ENCODE measurements around the gene LPCAT1.
"Not testable (repeated sequence)": the region's sequence is repeated elsewhere in the genome, so short reads cannot be mapped to it uniquely, and the experiment has no call there.

The LPCAT1 gene

DNA sequence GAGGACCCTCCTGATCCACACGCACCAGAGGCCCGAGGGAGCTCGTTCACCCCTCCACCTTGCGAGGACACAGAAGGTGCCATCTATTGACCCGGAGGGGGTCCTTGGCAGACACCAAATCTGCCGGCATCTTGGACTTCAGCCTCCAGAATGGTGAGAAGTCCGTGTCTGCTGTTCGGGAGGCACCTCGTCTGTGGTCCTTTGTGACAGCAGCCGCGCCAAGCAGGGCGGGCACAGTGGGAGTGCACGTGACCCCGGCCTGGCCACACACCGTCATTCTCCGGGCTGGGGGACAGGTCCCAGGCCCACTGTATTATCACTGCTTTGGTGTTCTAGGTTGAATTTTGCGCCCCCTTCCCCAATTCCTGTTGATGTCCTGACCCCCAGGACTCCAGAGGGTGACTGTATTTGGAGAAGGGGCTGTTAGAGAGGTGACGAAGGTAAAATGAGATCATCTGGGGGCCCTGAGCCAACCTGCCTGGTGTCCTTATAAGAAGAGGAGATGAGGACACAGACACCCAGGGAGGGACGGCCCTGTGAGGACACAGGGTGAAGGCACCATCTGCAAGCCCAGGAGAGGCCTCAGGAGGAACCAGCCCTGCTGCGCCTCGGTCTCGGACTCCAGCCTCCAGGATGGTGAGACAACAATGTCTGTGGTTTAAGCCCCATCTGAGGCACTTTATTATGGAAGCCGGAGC is 15.7 kb downstream of the LPCAT1 start:
- DNase-seq: no peak

DNA sequence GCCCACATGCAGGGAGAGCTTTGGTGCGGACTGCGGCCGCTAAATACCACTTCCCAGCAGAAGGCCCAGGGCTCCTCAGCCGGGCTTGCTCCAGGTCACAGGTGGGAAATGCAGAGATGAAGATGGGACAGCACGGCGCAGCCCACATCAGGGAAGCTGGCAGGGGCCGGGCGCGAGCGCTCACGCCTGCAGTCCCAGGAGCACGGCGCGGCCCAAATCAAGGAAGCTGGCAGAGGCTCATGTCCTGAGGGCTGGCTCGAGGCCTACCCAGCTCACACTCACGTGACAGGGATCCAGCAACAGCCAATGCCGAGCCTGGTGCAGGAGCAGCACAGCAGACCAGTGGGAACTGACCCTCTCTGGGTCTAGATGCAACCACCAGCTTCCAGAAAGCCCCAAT is 16.3 kb downstream of the LPCAT1 start:
- DNase-seq: no peak

DNA sequence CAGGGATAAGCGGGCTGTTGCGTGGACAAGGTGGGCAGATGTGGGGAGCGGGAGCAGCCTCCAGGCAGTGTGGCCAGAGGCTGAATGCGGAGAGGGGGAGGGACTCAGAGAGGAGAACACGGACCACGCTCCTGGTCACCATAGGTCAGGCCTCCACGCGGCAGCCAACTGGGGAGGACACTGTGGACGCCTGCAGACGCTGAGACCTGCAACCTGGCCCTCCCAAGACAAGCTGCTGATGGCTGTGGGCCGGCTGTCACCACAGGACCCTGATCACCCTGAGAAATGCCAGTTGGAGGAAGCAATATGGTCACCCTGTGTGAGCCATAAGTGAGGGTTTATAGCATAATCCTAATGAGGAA is 16.8 kb downstream of the LPCAT1 start:
- DNase-seq: no peak

DNA sequence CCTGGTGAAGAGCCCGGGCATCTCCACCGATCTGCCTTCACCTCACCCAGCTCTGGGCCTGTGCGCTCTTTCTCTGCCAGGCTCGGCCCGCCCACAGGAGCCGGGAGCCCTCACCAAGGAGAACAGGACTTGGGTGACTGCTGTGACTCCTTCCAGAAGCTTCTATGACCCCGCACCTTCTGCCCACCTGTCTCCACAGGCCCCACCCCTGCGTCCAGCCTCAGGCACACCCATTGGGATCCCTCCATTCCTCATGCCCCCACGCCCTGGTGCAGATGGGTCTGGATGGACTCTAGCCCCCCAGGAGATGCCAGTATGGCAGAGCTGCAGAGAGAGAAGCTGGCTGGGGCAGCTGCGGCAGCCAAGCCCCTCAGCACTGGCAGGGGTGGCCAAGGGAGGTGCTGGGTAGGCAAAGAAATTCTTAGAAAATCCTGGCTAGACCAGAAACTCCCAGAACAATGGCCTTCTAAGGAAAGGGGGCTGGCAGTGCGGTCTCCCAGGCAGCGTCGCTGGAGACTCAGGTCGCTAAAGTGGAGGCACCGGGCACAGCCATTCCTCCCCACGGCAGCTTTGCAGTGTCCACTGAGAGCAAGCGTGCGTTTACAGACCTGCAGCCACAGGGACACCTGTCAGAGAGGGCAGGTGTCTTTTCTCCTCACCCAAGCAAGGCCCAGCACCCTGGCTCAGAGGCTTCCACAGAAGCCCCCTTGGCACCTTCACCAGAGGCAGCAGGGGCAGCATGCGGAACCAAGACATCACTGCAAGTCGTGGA is 17.3 kb downstream of the LPCAT1 start:
- no peak for DNase-seq

DNA sequence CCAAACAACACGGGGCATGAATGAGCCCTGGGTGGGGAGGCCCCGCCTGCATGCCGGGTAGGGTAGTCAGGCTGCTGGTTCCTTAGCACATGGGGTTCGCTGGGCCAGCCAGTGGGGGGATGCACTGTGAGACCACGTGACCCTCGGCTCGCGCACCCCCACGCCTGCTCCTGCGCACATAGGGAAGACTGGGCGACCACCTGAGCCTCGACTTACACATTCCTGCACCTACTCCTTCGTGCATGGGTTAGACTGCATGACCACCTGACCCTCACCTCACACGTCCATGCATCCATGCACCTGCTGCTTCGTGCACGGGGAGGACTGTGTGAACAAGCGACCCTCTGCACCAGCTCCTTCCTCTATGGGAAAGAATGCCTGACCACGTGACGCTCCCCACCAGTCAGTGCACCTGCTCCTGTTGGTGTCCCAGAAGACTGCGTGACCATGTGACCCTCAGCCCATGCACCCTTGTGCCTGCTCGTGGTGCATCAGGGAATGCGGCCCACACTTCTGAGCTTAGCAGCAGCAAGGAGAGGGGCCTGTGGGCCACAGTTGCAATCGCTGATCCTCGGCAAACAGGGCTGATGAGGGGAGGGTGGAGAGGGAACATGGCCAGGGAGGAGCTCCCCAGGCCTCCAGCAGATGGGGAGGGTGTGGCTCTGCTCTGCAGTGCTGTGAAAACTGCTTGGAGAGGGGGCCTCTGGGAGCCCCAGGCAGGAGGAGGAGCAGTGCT is 18.1 kb downstream of the LPCAT1 start:
- DNase-seq: no peak

DNA sequence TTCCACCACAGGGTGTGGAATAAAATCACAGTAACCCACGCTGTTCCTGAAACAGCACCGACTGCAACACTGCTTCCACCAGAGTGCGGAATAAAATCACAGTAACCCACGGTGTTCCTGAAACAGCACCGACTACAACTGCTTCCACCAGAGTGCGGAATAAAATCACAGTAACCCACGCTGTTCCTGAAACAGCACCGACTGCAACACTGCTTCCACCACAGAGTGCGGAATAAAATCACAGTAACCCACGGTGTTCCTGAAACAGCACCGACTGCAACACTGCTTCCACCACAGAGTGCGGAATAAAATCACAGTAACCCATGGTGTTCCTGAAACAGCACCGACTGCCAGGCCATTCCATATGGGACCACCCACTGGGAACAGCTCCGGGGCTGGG is 18.7 kb downstream of the LPCAT1 start:
- DNase-seq: not testable (repeated sequence)

DNA sequence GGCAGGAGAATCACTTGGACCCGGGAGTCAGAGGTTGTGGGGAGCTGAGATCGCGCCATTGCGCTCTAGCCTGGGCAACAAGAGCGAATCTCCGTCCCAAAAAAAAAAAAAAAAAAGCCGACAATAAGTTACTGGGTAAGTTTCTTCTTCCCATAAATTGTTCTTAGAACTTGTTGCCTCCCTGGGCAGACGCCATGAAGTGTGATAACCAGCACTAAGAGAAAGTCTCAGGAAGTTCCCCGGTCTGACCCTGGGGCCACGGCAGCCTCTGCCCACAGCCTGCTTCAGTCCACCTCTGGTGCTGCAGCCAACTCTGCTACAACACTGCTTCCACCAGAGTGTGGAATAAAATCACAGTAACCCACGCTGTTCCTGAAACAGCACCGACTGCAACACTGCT is 19.1 kb downstream of the LPCAT1 start:
- no peak for DNase-seq

DNA sequence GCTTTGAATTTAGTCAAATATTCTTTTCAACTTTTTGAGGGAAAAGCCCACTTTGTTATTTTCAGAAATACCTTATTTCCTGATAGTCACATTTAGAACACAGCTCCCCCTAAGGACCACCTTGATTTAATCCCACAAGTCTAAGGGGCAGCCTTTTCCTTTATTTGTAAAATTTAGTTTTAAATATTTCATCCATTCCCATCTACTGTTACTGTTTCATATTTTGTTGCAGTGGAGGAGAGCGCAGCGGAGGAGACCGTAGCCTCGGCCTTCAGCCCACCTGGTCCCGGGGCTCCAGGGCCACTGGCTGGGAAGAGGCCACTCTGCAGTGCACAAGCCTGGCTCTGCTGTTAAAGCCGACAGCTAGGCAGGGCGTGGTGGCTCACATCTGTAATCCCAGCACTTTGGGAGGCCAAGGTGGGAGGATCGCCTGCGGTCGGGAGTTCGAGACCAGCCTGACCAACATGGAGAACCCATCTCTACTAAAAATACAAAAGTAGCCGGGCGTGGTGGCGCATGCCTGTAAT is 19.6 kb downstream of the LPCAT1 start:
- no peak for DNase-seq

DNA sequence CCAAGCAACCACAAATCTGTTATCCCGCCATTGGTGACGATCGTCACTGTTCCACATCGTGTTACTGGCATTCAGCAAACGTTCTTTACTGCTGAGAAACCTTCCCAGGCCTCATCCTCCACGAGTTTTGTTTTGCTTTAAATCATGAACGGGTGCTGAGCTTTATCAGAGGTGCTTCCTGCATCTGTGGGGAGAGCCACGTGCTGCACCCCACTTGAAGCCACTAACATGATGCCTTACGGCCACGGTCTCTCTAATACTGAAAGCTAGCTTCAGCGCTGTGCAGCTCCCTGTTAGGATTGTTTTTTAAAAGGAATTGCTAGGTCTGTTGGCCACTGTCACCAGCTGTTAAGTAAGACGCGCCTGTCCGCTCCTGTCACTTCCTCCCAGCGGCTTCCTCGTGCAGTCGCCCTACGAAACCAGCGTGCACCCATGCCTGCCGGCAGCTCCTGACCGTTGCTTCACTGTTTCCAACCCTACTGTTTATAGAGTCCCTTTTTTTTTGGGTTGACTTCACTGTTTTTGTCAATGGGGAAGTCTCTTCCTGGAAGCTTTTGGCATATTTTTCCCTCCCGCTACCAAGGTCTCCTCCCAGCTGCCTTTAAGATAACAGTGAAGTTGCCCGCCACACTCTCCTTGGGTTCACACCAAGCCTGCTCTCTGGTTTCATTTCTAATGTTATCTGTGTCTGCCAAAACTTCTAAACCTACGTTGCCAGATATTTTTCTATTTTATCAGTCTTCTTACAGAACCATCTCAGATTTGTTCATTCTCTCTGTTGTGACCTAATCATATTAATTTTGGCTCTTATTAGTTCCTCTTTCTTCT is 20.3 kb downstream of the LPCAT1 start:
- no peak for DNase-seq

DNA sequence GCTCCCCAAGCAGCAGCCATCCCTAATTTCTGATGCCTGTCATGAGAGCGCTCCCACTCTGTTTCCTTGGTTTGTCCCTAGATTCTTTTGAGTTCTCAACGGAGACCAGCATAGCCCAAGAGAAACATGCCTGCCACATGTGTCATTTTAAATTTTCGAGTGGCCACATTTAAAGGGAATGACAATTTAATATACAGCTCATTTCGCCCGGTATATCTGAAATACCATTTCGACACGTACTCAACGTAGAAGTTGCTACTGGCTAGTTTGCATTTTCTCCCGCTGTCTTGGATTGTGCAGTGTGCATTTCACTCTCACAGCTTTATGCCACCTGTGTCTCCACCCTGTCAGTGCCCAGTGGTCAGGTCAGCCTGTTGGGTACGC is 21.0 kb downstream of the LPCAT1 start:
- no peak for DNase-seq

DNA sequence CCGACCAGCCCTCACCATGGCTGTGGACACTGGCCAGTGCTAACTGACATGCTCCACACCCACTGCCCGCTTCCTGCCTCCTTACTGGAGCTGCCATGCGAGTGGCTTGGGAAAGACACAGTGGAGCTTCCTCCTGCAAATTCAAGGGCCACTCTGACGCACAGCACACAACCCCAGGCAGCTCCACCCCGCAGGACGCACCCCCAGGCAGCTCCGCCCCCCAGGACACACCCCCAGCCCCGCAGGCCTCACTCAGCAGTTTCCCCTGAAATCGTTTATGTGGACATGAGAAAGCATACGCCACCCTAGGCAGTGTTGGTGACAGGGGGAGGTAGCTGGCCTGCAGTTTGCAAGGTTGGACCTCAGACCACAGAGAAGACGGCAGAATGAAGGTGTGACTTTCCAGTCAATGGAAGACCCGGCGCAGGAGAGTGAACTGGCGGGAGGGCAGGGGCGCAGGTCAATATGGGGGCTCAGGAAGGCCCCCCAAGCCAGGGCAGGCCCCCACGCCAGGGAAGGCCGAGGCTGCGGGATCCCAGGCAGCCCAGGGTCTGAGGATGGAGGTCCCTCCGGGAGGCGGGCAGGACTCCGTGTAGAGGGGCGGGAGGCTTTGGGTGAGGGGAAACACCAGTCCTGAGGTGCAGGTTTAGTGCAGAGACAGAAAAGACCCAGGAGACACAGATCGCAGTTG is 21.6 kb downstream of the LPCAT1 start:
- no peak for DNase-seq

DNA sequence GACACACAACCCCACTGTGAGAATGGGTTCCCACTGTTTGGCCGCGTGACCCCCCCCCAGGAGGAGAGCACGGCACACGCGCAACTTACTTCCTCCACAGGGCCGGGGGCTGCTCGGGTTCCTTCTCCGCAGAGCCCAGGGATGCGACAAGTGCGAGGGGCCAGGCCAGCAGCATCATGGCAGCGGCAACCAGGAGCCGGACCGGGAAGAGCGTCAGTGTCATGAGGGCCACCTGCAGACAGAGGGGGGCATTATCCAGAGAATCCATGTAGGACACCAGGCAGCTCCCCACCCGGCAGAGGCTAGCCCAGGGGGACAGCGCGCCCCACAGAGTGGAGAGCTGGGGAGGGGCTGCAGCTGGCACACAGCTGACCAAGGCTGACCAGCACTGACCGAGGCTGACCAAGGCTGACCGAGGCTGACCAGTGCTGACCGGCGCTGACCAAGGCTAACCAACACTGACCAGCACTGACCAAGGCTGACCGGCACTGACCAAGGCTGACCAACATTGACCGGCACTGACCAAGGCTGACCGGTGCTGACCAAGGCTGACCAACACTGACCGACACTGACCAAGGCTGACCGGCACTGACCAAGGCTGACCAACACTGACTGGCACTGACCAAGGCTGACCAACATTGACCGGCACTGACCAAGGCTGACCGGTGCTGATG is 22.3 kb downstream of the LPCAT1 start:
- no peak for DNase-seq

DNA sequence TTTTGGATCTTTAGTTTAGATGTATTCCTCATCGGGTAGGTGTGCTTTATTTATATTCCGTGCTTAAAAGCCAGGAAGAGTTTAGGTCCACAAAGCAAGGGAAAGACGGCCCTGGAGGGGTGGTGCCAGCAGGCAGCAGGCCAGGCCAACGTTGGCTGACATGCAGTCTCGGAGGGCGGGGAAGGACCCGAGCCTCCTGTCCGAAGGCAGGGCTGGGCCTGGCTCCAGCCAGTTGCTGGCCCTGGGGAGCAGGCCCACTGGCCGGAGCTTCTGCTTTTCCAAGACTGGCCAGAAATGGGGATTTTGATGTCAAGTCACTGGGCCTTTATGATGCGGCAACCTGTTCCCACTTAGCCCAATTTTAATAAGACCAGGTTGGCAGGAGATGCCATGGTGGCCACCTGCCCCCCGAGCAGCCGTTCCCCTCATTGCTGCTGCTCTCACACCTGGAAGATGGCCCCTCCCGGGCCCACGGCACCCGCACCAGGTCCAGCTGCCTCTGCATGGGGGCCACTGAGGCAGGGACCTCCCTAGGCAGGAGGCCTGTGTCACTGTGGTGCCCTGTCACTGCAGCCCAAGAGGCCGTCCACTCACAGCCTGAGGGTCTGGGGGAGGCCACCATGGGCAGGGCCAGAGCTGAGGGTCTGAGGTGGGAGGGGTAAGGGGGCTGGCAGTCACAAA is 23.2 kb downstream of the LPCAT1 start:
- no peak for DNase-seq

DNA sequence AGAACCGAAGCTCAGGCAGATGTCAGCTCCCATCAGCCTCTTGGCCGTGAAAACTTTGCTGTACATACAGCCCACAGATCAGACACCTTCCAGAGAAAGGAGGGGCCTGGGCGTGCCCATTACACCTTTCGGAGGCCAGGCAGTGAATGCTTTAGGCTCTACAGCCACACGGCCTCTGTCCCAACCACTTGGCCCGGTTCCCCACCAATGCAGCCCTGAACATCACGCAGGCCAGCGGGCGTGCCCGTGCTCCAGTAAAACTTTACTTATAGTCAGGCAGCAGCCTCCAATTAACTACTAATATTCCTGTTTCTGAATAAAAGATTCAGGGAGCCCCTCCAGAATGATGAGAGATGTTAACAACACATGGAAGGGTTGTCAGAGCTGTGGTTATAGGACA is 23.9 kb downstream of the LPCAT1 start:
- no peak for DNase-seq

DNA sequence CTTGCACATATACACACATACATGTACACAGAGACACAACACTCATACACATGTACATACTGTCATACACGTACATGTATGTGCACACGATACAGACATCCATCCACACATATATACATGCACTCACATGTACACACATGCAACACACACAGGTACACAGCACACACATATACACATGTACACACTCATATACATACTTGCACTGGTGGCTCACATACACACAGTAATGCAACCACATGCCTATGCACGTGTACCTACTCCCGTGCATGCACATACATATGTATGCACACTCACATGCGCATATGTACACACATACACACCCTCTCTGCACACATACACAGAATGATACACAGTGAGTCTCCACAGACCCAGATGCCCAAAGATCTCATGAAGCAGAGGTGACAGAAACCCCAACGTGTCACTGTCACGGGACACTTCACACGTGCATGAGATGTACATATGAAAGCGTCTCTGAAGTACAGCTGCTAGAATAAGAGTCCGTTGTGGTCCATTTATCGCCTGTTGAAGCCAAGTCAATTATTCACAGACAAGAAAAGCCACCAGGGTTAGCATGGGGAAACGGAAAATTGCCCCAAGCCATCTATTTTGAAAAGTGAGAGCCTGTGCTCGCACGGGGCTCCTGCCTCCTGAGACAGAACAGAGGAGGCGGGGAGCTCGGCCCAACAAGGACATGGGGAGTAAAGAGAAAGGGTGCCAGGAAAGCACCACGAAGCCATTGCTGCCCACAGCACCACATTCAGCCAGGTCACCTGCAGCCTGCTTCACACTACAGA is 24.9 kb downstream of the LPCAT1 start:
- DNase-seq: no peak

DNA sequence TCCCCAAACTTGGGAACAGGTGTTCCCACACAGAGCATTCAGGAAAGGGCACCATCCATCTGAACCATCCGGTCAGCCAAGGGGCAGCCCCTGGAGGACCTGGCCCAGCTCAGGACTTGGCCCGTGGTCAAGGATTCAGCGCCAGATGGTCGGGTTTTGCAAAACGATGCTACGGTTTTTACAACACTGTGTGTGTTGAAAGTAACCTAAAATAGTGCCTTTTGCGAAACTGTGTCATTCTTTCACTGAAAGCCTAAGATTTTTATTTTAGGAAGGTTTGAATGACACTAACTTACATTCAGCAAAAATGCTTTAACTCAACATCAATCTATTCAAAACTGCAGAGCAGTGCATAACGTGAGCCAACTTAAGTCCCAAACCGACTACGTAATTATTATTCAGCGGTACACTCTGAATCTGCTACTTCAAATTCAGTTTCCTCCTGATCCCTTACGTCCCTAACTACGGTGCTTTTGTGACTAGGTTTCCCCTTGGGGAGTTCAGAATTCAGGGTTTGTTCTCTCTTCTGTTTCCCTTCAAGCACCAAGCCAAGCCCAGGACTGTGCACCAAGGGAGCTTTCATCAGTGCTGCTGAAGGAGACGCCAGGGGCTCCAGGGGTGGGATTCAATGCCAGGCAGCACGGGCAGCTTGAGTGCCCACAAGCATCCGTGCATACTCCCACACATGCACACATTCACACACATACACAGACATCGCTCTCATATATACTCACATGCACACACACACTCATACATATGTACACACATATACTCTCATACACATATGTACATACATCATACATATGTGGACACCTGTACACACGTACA is 25.8 kb downstream of the LPCAT1 start:
- DNase-seq: no peak

DNA sequence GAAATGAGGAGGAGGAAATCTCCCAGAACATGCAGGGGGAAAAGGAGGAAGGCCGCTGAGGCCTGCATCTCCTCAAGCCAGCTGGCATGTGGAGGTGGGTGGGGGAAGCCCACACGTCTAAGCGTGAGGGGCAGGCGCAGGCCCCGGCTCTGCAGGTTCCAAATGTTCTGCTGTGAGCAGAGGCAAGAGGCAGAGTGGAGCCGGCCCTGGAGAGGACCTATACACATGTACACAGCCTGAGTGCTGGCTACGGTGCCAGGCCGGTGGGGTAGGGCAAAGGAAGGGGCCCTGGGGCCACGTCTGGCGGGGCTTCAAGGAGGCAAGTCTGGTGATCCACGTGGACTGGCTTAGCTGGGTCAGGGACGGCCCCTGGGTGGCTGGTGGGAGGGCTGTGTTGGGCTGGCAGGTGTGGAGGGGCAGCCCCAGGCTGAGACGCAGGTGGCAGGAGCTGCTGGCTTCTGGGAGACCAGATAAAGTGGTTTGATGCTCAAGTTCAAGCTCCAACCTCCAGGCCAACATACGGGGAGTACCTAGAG is 26.4 kb downstream of the LPCAT1 start:
- no peak for DNase-seq

DNA sequence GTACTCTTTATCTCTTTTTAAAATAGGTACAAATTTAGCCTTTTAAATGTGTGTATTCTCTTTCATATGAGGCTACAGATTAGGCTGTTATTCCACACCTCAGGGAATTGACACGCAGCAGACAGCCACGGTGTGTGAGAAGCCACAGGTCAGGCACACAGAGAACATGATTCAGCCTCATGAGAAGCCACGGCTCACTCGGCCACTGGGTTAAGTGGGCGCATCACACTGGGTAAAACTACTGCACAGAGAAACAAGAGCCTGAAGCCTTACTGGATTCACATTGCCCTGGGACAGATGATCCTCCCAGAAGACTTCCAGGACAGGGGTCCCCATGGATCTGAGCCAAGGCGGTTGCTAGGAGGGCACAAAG is 28.2 kb downstream of the LPCAT1 start:
- no peak for DNase-seq
